GM19328 (cell line): ENCODE results near the gene SLC24A4.
"Not testable (repeated sequence)": the region's sequence is repeated elsewhere in the genome, so short reads cannot be mapped to it uniquely, and the experiment has no call there.

Experiments used
- ATAC-seq: cut with Tn5 transposase; IDR thresholded peaks from one replicate; pipeline ENCODE4 v1.9.1; 2021; ENCODE audit warnings: mild to moderate bottlenecking, moderate library complexity; ENCODE audit not compliant: unreplicated experiment

SLC24A4 gene

GRCh38 chr14:92398888-92399636, 76.1 kb downstream of the SLC24A4 start:
- ATAC-seq = no peak

DNA sequence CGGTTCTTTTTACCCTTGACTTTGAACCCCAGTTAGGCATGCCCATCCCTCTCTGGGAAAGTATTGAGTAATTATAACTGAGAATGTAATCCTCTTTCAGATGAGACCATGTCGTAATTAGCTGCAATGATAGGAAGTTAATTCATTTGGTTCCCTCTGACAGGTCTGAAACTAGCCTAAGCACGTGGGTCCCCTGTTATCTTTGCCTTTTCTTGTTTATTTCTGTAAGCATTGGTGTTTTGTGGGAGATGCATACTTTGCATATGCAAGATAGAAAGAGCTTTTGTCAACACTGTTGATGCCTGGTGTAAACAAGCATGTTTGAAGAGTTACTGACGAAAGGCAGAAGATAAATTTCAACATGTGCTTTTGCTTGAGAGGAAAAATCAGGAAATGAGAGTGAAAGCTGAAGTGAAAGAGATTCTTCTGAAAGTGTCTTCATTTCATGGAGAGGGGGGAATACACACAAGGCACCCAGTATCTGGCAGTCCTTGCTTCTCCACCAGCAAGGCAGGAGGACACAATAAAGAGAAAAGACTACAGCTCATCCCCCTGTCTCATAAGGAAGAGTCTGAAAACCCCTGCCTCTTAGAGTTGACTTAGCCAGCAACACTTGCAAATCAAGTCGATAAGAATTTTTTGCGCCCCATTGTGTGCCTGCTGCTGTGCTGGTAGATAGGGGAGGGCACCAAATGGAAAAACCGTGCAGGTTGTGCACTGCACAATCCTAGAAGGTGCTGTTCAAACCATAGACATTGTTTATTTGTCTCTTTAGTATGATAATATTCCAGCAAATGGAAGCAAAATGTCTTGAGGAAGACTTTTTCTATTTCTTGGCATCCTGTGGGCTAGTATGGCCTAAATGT, 77.8 kb downstream of the SLC24A4 start:
- peak; percentile 73 for ATAC-seq

GRCh38 chr14:92401561-92401960, 78.6 kb downstream of the SLC24A4 start:
- ATAC-seq = no peak

GRCh38 chr14:92402500-92402899, 79.5 kb downstream of the SLC24A4 start:
- not testable (repeated sequence) for ATAC-seq

DNA sequence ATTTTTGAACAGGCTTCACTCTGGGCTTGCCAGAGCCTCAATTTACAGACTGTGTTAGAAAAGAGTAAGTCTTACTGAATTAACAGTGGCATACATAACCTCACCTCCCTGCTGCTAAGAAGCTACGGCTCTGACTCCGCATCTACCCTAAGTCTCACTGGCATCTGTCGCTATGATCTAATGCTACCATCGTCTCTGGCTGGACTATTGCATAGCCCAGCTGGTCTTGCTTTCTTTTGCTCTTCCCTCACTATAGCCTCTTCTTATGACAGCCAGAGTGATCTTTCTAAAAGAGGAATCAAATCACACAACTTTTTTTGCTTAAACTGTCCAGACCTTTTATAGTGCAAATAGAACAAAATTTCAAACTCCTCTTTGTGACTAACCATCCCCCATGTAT, 81.1 kb downstream of the SLC24A4 start:
- ATAC-seq = no peak

DNA sequence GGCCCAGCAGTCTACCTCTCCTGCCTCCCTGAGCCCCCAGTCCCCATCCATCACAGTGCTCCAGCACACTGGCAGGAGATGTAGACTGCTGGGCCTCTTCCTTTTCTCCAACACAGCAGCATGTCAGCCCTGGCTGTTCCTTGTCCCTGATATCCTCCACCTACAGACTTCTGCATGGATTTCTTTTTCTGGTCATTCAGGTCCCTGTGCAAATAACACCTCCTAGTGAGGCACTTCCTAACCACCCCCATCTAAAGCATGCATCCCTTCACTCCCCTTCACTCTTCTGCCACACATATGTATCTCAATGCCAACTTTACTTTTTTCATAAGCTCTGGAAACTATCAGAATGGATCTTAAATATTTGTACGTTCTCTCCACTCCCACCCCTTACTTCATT, 81.5 kb downstream of the SLC24A4 start:
- ATAC-seq = no peak

DNA sequence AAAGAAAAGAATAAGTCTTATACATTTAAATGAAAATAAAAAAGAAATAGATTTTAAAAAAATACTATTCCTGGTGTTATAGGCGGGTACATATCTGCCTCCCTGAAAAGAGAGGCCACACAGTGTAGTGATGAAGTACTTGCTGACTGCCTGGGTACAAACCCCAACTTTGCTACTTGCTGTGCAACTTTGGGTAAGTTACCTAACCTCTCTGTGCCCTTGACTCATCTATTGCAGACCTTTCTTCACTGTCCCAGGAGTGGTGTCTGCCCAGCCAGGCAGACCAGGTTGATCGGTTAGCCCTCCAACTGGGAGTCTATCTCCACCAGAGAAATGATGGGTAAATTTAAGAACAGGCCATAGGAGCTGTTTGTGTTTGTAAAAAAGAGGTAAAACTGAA, 82.0 kb downstream of the SLC24A4 start:
- no peak for ATAC-seq

- no peak for ATAC-seq
These were observed 84.4 kb downstream of the SLC24A4 start for GRCh38 chr14:92407410-92407809.

DNA sequence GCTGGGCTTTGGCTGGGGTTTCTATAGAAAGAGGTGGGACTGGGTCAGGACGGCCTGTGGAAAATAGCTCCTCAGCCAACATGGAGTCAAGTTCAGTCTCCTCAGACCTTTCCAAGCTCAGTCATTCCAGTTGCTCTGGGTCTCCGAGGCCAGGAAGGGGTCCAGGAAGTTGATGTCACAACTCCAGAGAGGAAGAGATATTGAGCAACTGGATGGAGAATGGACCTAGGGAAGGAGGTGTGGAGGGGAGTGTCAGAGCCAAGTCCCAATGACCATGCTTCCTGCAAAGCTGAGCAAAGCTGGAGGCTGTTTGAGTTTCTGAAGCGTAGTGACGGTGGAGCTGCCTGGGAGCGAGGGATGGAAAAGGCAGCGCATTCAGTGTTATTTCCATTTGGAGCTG, 86.1 kb downstream of the SLC24A4 start:
- ATAC-seq = no peak

DNA sequence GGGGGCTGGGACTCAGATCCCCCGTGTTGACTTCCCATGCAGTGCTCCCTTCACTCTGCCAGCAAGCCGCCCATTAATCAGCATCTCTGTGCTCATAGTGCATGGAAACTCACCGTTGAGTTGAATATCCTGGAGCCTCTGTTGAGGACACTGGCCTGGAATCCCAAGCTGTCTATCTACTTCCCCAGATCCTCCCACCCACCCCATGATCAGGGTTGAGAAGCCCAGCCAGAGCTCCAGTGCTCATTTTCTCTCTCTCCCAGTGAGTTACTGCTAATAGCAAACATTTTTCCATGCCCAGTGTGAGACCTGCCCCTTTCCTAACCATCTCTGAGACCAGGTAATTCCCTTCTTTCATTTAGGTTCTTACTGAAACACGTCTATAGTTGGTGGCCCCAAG, 88.2 kb downstream of the SLC24A4 start:
- ATAC-seq = no peak

GRCh38 chr14:92411941-92412340, 89.0 kb downstream of the SLC24A4 start:
- no peak for ATAC-seq

DNA sequence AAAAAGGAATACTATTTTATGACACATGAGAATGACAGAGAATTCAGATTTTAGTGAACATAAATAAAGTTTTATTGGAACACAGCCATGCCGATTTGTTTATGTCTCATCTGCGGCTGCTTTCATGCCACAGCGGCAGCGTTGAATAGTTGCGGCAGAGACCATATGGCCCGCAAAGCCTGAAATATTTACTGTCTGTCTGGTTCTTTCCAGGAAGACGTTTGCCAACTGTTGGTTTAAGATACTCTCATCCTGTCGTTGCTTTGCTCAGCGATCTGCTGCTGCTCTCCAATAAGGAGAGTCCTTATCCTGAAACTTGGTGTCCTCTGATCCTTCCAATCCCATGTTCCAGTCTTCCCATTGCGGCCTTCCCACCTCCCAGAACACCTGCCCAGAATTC, 89.9 kb downstream of the SLC24A4 start:
- ATAC-seq = no peak

- ATAC-seq = no peak
These were observed 90.4 kb downstream of the SLC24A4 start for GRCh38 chr14:92413379-92413778.

- ATAC-seq = no peak
These were observed 91.9 kb downstream of the SLC24A4 start for GRCh38 chr14:92414690-92415445.

- ATAC-seq = no peak
These were observed 93.0 kb downstream of the SLC24A4 start for GRCh38 chr14:92415969-92416368.

GRCh38 chr14:92416544-92416943, 93.6 kb downstream of the SLC24A4 start:
- ATAC-seq = no peak

- ATAC-seq = no peak
These were observed 94.8 kb downstream of the SLC24A4 start for GRCh38 chr14:92417759-92418158.

DNA sequence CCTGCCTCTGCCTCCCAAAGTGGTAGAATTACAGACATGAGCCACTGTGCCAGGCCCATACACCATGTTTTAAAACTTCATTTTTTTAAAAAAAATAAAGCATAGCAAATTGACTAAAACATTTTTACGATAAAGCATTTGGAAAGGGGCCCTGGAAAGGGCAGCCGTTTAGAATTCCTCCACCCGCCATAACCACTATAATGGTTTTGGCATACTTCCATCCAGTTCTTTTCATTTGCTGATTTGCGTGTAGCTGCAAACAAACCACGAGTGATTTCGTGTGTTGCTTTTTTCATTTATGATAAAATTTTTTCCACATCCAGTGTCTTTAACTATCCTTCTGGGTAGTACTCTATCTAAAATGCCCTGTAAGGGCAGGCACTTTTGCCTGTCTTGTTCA, 98.8 kb downstream of the SLC24A4 start:
- ATAC-seq = no peak

GRCh38 chr14:92425101-92425500, 102.1 kb downstream of the SLC24A4 start:
- no peak for ATAC-seq

DNA sequence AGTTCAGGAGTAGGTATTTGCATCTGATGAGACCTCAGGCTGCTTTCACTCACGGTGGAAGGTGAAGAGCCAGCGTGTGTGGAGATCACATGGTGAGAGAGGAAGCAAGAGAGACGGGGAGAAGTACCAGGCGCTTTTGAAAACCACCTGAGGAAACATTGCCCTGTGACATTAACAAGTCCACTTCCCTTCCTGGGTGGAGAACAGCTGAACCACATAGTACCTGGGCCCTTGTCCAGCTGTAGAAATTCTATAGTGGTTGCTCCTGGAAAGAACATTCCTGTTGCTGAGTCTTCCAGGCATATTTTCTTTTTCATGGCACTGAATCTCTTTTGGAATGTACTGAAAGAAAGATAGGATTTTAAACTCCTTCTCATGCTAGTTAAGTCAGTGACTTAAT, 103.3 kb downstream of the SLC24A4 start:
- ATAC-seq = no peak

DNA sequence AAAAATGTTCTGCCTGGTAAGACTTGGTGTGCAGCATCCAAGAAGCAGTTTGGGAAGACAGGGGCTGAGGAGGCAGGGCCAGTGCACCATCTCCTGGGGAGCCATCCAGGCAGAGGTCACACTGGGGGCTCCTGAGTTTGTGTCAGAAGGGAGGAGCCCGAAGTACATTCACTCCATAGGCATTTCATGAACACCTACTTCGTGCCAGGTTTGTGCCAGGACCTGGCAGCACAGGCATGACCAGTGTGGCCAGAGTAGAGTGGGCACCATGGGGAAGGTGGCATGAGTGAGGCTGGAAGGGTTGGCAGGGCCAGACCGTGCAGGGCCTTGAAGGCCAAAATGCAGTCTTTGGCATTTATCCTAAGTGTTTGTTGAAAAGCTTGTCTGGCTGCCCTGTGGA, 104.1 kb downstream of the SLC24A4 start:
- no peak for ATAC-seq
